Urinary bladder (tissue), 4 donors: ENCODE results near the gene RMND5A. TPM values are rescaled to one million over a fixed set of nuclear protein-coding genes. Genes with fewer than 3 reads are reported as not detected.

Experiments used
- DNase-seq: peaks from one replicate; pipeline ENCODE4 v3.0.0-alpha.2; 2015; ENCODE audit errors: extremely low spot score
- H3K27ac ChIP-seq: one replicate; pipeline ENCODE4 v1.5.1; 2013; ENCODE audit warnings: low read depth, mild to moderate bottlenecking, moderate library complexity
- H3K36me3 ChIP-seq: one replicate; pipeline ENCODE4 v1.6.1; 2013; ENCODE audit warnings: mild to moderate bottlenecking, moderate library complexity; ENCODE audit not compliant: insufficient read depth
- H3K4me1 ChIP-seq: one replicate; pipeline ENCODE4 v1.6.1; 2013; ENCODE audit warnings: mild to moderate bottlenecking, moderate library complexity; ENCODE audit not compliant: insufficient read depth
- H3K4me3 ChIP-seq: one replicate; pipeline ENCODE4 v1.5.1; 2013; ENCODE audit warnings: low read depth, low read length
- WGBS: extraction: QIAGEN DNeasy Blood & Tissue Kit; methylation state at CpG from one replicate; pipeline ENCODE4 v1.1.7; 2013; 5-methylcytosine and 5-hydroxymethylcytosine counted together
- polyA plus RNA-seq: library from polyadenylated mRNA; stranded (reverse); fragments of 200-250 nt; gene quantifications from one replicate; pipeline ENCODE4 v1.2.3, GENCODE V29; 2013
- total RNA-seq: library from RNA; depleted of rRNA; stranded (reverse); fragments of >200 nt; gene quantifications from one replicate; pipeline ENCODE4 v1.2.3, GENCODE V29; 2014
- donor health status: healthy with polysubstance abuse.
- donor health status: healthy.

RMND5A gene
- total and polyA plus RNA-seq, 2 donors: 15.0 to 67.7 TPM

- 85% methylated on average over 11 of the region's 11 CpGs for WGBS
- H3K4me3 ChIP-seq: no peak overlapping the region
- no peak for DNase-seq
Observed at GRCh38 chr2:86825036-86825692, 105.1 kb downstream of the RMND5A start.

GRCh38 chr2:86825693-86826381 is 105.7 kb downstream of the RMND5A start:
- WGBS: 81% methylated on average over 16 of the region's 16 CpGs
- DNase-seq: no peak

More at GRCh38 chr2:86825036-86825692, 105.1 kb downstream of the RMND5A start:
- no peaks in the 10 kb centered on the region for H3K4me1 ChIP-seq
- no peak overlapping the region for H3K27ac ChIP-seq
- no peaks in the 10 kb centered on the region for H3K36me3 ChIP-seq

GRCh38 chr2:86826951-86827350 is 106.9 kb downstream of the RMND5A start:
- Histone ChIP-seq H3K4me3 (no peak overlapping the region), H3K4me1 (no peaks in the 10 kb centered on the region), H3K36me3 (no peaks in the 10 kb centered on the region), H3K27ac (no peak overlapping the region)
- DNase-seq: no peak
- 79% methylated on average over 4 of the region's 4 CpGs for WGBS

More at GRCh38 chr2:86825693-86826381, 105.7 kb downstream of the RMND5A start:
- no peaks in the 10 kb centered on the region for H3K36me3 ChIP-seq
- no peak overlapping the region for H3K27ac ChIP-seq
- no peak overlapping the region for H3K4me3 ChIP-seq
- no peaks in the 10 kb centered on the region for H3K4me1 ChIP-seq

Other genes with a start within 250 kb of the RMND5A start
- gene CHMP3, start 156.8 kb upstream of the RMND5A start, total RNA-seq: 69.4 TPM
- gene CHMP3, start 156.8 kb upstream of the RMND5A start, polyA plus RNA-seq: 163 TPM
- gene RNF103, start 96.4 kb upstream of the RMND5A start, total RNA-seq: 40.5 TPM
- gene RNF103, start 96.4 kb upstream of the RMND5A start, polyA plus RNA-seq: 24.1 TPM
- not detected for gene CD8A, start 70.6 kb downstream of the RMND5A start, total RNA-seq
- gene CD8A, start 70.6 kb downstream of the RMND5A start, polyA plus RNA-seq: 2.1 TPM
- not detected for gene CD8B, start 141.6 kb downstream of the RMND5A start, total RNA-seq
- 0.82 TPM for gene CD8B, start 141.6 kb downstream of the RMND5A start, polyA plus RNA-seq
- 0.32 TPM for gene RGPD1, start 221.8 kb downstream of the RMND5A start, total RNA-seq
- gene RGPD1, start 221.8 kb downstream of the RMND5A start, polyA plus RNA-seq: 0.62 TPM